Measurements from ENCODE around the gene SLIT3.

Gene SLIT3

GRCh38 chr5:168793841-168794837 lies 506.8 kb downstream of the SLIT3 start:
- no peak for DNase-seq (ENCODE audit: low spot score)

DNA sequence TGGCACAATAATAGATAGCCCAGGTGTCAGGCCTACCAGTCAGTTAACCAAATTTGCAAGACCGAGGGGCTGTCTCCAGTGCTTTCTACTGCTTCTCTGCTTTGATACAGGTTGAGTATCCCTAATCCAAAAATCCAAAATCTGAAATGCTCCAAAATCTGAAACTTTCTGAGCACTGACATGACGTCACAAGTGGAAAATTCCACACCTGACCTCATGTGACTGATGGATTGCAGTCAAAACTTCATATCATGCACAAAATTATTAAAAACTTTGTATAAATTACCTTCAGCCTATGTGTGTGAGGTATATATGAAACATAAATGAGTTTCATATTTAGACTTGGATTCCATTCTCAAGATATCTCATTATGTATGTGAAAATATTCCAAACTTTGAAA lies 508.3 kb downstream of the SLIT3 start:
- DNase-seq (ENCODE audit: low spot score), result no peak

DNA sequence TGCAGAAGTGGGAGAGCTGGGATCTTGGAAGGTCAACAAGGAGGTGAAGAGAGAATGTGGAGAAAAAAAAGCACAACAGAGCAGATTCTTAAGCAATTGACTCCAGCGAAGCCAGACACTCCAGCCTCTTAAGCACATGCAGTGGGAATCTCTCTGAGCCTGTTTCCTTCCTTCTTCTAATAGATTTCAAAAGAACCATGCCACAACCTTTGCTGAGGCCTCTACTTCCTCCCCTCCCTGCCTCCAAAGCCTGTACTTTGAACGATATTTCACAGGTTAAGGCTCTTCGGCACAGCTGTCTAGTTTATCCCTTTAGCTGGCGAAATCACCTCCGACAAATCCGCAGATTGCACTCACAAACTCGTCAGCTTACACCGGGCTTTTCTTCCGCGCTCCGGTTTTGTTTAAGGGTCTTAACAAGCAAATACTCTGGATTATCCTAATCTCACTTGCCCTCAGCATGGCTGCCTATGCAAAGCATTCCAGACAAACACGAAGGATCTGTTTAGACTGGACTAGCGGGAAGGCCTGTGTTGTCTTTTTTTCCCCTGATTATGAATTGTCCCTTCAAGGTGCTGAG lies 510.2 kb downstream of the SLIT3 start:
- DNase-seq (ENCODE audit: low spot score), result peak; percentile 54

DNA sequence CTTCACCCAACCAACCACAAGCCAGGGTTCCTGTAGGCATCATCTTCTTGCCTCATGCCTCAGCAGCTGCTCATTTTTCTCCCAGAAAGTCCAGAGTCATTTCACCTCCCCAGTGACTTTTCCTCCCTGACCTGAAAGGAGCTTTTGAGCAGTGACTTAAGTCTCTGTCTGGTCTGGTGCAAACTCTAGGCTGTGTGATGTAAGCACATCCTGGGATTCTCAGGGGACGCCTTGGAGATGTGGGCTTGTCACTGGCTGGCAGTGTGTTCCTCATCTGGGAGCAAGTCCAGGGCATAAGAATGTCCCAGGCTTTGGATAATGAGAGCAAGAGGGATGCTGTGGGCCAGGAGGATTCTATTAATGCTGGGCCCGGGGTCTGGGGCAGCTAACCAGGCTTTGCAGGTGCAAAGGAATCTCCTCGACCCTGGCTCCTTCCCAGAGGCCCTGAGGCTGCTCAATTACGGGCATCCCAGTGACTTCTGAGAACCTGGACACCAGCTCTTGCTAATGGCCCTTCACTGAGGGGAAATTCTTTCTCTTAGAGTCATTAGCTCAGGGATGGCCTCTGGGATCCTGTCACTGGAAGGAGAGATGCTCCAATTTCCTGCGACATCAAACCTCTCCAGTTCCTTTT lies 510.8 kb downstream of the SLIT3 start:
- no peak for DNase-seq (ENCODE audit: low spot score)

DNA sequence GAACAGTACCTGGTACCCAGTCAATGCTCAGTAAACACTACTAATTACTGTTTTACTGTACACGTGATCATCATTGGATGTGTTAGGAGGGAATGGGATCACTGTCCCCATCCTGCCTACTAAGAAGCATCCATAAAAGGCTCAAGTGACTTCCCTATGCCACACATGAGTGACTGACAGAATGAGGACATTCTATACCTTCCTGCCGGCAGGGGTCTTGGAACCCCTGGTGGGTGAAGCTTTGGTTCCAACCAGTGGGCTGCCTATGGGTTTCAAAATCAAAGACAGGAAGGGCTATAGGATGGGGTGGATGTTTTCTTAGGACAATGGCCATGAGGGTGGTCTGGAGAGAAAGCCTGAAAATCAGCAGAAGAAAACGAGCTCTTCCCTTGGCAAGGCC lies 512.2 kb downstream of the SLIT3 start:
- no peak for DNase-seq (ENCODE audit: low spot score)

DNA sequence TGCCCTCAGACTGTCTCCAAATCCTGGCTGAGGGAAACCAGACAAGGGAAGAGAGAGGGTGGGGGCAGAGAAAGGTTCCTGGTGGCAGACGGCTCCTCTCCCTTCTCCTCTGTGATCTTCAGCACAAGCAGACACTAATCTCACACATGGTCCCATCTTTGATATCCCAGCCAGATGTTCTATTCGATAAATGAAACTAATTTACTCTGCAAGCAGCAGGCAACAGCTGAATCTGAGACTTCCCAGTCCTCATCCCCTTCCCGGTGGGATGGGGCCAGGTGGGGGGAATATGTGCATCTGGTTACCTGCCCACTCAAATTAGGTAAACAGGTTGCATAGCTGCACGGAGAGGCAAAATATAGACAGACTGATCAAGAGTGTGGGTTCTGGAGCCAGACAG lies 512.8 kb downstream of the SLIT3 start:
- no peak for DNase-seq (ENCODE audit: low spot score)

DNA sequence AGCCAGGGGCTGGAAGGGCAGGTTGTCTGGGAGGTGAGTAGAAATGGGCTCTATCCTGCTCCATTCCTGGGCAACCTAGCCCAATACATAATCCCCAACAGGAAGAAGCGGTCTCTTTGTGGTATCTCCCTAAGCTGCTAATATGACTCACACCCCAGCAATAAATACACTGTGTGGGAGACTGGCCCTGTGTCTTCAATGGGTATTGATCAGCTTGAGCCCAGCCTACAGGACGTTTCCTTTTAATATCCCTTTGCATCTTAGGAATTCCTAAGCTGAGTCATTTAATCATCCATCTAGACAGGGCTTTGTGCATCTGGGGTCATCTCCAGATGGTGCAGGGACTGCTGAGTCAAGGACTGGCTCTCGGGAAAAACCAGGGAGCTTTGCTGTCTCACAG lies 514.8 kb downstream of the SLIT3 start:
- no peak for DNase-seq (ENCODE audit: low spot score)

GRCh38 chr5:168784454-168784853 lies 516.5 kb downstream of the SLIT3 start:
- no peak for DNase-seq (ENCODE audit: low spot score)

GRCh38 chr5:168781941-168782571 lies 518.9 kb downstream of the SLIT3 start:
- no peak for DNase-seq (ENCODE audit: low spot score)

- no peak for DNase-seq (ENCODE audit: low spot score)
Measured at GRCh38 chr5:168780888-168781287, 520.1 kb downstream of the SLIT3 start.

- DNase-seq (ENCODE audit: low spot score), result no peak
Measured at GRCh38 chr5:168779333-168779732, 521.6 kb downstream of the SLIT3 start.

- DNase-seq (ENCODE audit: low spot score), result no peak
Measured at GRCh38 chr5:168778536-168778935, 522.4 kb downstream of the SLIT3 start.

DNA sequence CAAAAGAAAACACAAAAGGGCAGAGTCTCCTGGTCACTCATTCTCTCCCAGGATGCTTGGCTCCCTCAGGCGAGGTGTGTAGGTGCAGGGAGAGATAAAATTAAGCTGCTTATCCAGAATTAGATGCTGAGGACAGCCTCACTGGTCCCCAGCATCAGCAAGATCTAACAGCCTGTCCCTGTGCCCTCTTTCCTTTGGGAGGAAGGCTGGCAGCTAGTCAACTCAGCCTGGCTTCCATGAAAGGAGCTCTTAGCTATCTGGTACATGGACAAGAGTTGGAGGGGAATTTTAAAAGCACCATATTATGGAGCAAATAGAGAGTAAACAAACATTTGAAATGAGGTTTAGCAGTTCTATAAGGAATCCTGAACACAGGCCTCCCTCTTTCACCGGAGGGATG lies 523.3 kb downstream of the SLIT3 start:
- no peak for DNase-seq (ENCODE audit: low spot score)

DNA sequence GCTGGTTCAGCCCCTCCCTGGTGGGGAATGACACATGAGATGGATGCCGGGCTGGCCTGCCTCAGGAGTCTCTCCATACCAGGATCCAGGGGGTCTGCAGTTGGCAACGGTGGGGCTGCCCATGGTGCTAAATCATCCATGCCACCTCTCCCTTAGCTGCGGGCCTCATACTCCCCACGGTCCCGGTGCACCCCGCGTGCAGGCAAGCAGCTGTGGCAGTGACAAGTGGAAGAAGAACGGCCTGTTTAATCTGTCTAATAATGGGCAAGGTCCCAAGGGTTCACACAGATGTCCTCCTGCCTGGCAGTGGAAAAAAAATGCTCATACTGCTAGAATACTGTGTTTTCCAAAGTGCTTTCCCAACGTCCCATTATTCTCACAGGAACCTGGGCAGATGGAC lies 524.9 kb downstream of the SLIT3 start:
- DNase-seq (ENCODE audit: low spot score), result no peak

DNA sequence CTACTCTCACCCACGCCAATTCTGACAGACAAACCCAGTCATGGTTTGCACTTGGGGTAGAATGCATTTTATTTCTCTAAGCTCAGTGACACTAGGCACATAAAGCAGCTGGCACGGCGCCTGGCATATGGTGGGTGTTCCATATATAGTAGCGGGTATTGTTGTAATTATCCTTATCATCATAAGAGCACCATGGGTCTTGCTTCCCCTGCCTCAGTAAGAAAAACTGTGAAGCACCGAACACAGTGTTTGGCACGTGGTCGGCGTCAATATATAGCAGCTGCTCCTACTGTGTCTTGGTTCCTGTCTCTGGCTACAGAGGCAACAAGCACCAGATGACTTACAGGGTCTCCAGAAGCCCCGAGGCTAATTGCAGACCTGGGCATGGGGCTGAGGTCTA lies 527.7 kb downstream of the SLIT3 start:
- DNase-seq (ENCODE audit: low spot score), result no peak

- DNase-seq (ENCODE audit: low spot score), result no peak
Measured at GRCh38 chr5:168772316-168772961, 528.5 kb downstream of the SLIT3 start.

DNA sequence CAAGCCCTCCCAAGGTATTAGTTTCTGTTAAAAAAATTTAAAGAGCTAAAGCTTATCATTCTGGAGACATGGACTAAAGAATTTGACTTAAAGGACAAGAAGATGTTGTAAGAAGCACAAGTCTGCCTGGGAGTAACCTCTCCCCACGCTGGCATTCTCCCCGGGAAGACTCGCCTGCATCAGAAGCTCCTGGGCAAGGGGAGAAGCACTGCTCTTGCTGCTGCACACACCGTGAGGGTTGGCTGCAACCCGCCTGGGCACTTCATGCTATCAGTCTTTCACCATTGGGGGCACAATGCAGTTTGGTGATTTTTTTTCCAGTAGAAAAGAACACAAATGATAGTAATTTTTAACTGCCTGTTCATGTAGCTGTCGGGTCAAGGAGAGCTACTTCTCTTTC lies 529.3 kb downstream of the SLIT3 start:
- no peak for DNase-seq (ENCODE audit: low spot score)

DNA sequence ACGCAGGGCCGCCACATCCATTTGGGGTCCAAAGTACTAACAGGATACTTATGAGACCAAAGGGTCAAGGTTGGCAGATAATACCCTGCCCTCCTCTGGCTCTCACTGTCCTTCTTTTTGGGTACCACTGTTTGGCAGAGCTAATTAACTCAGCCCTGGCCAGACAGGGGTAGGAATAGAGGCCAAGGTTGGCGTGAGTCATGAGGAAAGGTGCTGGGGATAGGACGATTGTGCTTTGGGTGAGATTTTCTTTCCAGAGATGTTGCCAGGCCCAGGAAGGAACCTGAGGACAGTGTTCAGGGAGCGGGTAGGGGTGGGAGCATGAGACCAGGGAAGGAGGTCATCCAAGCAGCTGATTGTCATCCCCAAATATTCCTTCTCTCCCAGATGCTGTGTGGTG lies 529.9 kb downstream of the SLIT3 start:
- no peak for DNase-seq (ENCODE audit: low spot score)

DNA sequence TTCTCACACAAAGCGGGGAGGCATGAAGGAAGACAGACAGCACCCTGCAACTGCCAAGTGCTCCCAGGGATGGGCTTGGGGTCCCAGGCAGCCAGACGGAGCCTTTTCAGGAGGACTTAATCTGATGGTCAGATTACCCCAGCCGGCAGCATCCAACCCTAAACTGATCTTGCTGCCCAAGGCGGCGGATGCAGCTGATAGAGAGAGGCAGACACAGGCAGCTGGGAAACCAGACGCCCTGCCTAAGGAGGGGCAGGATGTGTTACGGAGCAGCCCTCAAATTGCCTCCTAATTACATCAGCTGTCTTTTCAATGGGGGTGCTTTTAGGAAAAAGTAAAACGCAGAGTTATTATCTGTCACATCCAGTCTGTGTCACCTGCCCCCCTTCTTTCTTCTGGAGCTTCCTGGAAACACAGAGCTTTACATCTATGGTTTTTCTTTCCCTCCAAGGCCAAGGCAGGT lies 530.9 kb downstream of the SLIT3 start:
- no peak for DNase-seq (ENCODE audit: low spot score)

- DNase-seq (ENCODE audit: low spot score), result no peak
Measured at GRCh38 chr5:168768172-168768571, 532.8 kb downstream of the SLIT3 start.

GRCh38 chr5:168766426-168766700 lies 534.6 kb downstream of the SLIT3 start:
- no peak for DNase-seq (ENCODE audit: low spot score)
